ENCODE results near the gene PBX2. TPM values are rescaled to one million over a fixed set of nuclear protein-coding genes. Genes with fewer than 3 reads are reported as not detected.
"Not testable (repeated sequence)": the region's sequence is repeated elsewhere in the genome, so short reads cannot be mapped to it uniquely, and the experiment has no call there.

The PBX2 gene
- total RNA-seq, 1 donor, result 35.4 TPM

GRCh38 chr6:32214126-32214525 lies 24.1 kb upstream of the PBX2 start:
- TF ChIP-seq CTCF (IDR thresholded peaks at IDR 0.05; ENCODE audit: insufficient read depth, low read depth, low read length), result no peak
- no peak overlapping the region for H3K4me3 ChIP-seq (ENCODE audit: low read depth, low read length)
- DNase-seq (ENCODE audit: low read depth), result no peak

- TF ChIP-seq CTCF (IDR thresholded peaks at IDR 0.05; ENCODE audit: insufficient read depth, low read depth, low read length), result no peak
- DNase-seq (ENCODE audit: low read depth), result no peak
- H3K4me3 ChIP-seq (ENCODE audit: low read depth, low read length), result no peak overlapping the region
Observed at GRCh38 chr6:32213649-32214048, 23.6 kb upstream of the PBX2 start.

GRCh38 chr6:32212076-32212760 lies 22.2 kb upstream of the PBX2 start:
- TF ChIP-seq CTCF (IDR thresholded peaks at IDR 0.05; ENCODE audit: insufficient read depth, low read depth, low read length), result no peak
- no peak overlapping the region for H3K4me3 ChIP-seq (ENCODE audit: low read depth, low read length)
- DNase-seq (ENCODE audit: low read depth), result no peak

GRCh38 chr6:32211432-32211831 lies 21.4 kb upstream of the PBX2 start:
- not testable (repeated sequence) for DNase-seq (ENCODE audit: low read depth); H3K4me3 ChIP-seq (ENCODE audit: low read depth, low read length)

GRCh38 chr6:32210191-32210601 lies 20.2 kb upstream of the PBX2 start:
- H3K4me3 ChIP-seq (ENCODE audit: low read depth, low read length), result no peak overlapping the region
- DNase-seq (ENCODE audit: low read depth), result no peak
- TF ChIP-seq CTCF (IDR thresholded peaks at IDR 0.05; ENCODE audit: insufficient read depth, low read depth, low read length), result no peak

- no peak overlapping the region for H3K4me3 ChIP-seq (ENCODE audit: low read depth, low read length)
- no peak for DNase-seq (ENCODE audit: low read depth)
- TF ChIP-seq CTCF (IDR thresholded peaks at IDR 0.05; ENCODE audit: insufficient read depth, low read depth, low read length), result no peak
Observed at GRCh38 chr6:32208996-32209395, 19.0 kb upstream of the PBX2 start.

- TF ChIP-seq CTCF (IDR thresholded peaks at IDR 0.05; ENCODE audit: insufficient read depth, low read depth, low read length), result no peak
- H3K4me3 ChIP-seq (ENCODE audit: low read depth, low read length), result no peak overlapping the region
- DNase-seq (ENCODE audit: low read depth), result no peak
Observed at GRCh38 chr6:32204268-32204715, 14.3 kb upstream of the PBX2 start.
